ENCODE results near the gene ADAMTS19.

DNA sequence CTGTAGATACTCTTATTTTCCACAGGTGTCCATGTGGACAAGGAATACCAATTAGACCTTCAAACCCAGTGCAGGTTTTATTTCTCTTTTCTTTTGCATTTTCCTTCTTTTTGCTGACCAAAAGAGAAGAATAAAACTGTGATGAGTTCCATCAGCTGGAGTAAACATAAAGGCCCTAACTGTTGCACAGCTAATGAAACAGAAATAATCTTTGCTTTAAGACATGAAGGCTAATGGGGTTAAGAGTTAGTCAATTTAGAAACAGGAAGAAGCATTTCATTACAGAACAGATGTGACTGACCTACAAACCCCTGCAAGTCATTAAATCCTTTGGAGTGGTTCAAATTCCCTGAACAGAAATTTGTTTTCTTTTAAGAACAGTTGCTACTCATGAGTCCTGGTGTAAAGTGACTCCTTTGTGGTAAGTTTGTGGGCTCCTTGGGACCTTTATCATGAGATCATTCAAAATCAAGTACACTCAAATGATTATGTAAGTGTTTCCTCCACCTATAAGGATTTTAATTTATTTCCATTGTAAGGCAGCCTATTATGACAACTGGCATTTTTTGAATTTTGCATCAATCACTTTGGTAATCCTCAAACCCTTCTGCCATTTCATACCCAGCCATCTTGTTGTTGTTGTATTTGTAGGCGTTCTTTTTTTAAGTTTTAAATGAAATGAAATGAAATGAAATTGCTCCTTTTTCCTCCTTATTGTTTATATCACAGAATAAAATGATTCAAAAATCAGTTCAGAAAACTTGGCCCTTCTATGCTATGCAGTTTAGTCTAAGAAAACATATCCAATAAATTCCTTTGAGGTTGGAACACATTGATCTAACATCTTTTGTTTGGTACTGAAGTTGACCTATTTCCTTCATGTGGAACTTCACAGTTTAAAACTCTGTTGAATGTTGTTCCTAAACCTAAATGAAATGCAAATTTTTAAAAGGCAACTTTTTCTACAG is 289.1 kb downstream of the ADAMTS19 start:
- TF ChIP-seq, protein P1, sequence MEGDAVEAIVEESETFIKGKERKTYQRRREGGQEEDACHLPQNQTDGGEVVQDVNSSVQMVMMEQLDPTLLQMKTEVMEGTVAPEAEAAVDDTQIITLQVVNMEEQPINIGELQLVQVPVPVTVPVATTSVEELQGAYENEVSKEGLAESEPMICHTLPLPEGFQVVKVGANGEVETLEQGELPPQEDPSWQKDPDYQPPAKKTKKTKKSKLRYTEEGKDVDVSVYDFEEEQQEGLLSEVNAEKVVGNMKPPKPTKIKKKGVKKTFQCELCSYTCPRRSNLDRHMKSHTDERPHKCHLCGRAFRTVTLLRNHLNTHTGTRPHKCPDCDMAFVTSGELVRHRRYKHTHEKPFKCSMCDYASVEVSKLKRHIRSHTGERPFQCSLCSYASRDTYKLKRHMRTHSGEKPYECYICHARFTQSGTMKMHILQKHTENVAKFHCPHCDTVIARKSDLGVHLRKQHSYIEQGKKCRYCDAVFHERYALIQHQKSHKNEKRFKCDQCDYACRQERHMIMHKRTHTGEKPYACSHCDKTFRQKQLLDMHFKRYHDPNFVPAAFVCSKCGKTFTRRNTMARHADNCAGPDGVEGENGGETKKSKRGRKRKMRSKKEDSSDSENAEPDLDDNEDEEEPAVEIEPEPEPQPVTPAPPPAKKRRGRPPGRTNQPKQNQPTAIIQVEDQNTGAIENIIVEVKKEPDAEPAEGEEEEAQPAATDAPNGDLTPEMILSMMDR (IDR thresholded peaks at IDR 0.05): no peak
- no peak for TF ChIP-seq POLR2A (IDR thresholded peaks at IDR 0.05)

All from Peyer's patch (tissue), 4 donors.